Calu3 (cell line): ENCODE data around the gene COL15A1. TPM values are rescaled to one million over a fixed set of nuclear protein-coding genes. Genes with fewer than 3 reads are reported as not detected.

Source experiments
- BruUV-seq: library from RNA; stranded (reverse); fragments of 400-500 nt; replicated peaks from 2 replicates; lab custom pipeline; 2021; lab: Mats Ljungman, UMichigan
- CTCF ChIA-PET: fragments of 300-600 bp; sonication (Branson Sonifier 250); formaldehyde crosslinking; loops from one replicate; lab custom pipeline; 2022; ENCODE audit warnings: antibody characterized with exemption; lab: Charles Lee
- DNase-seq: peaks from one replicate; pipeline ENCODE4 v3.0.0; 2022
- H3K27ac Mint-ChIP-seq: one replicate; pipeline ENCODE4 v1.8.0; 2022; ENCODE audit warnings: mixed read lengths; ENCODE audit not compliant: unreplicated experiment
- H3K27me3 Mint-ChIP-seq: one replicate; pipeline ENCODE4 v1.8.0; 2022; ENCODE audit warnings: mixed read lengths; ENCODE audit not compliant: unreplicated experiment
- H3K36me3 Mint-ChIP-seq: one replicate; pipeline ENCODE4 v1.8.0; 2022; ENCODE audit warnings: mild to moderate bottlenecking, moderate library complexity, mixed read lengths; ENCODE audit not compliant: insufficient read depth, unreplicated experiment
- H3K4me1 Mint-ChIP-seq: one replicate; pipeline ENCODE4 v1.8.0; 2022; ENCODE audit warnings: mild to moderate bottlenecking, low read depth, mixed read lengths; ENCODE audit not compliant: unreplicated experiment
- H3K4me3 Mint-ChIP-seq: one replicate; pipeline ENCODE4 v1.8.0; 2022; ENCODE audit warnings: mild to moderate bottlenecking, low read depth, moderate library complexity, mixed read lengths; ENCODE audit not compliant: unreplicated experiment
- H3K9me3 Mint-ChIP-seq: one replicate; pipeline ENCODE4 v1.8.0; 2022; ENCODE audit warnings: low read depth, mixed read lengths; ENCODE audit not compliant: unreplicated experiment
- intact Hi-C: fragments of 100-400 bp; cut with micrococcal nuclease; formaldehyde crosslinking; loops from one replicate; pipeline ENCODE4 v1.10.0; 2022; ENCODE audit not compliant: unreplicated experiment
- total RNA-seq: library from RNA; stranded (reverse); gene quantifications from 2 replicates; pipeline ENCODE4 v1.2.3, GENCODE V29; 2022
- TF ChIP-seq, protein P1 (sequence below): fragments of 200-600 bp; IDR thresholded peaks from one replicate; pipeline ENCODE4 v1.8.0; 2022; ENCODE audit warnings: antibody characterized with exemption; ENCODE audit not compliant: unreplicated experiment

Gene COL15A1
- total RNA-seq, 1 experiment from 2014 or later, result not detected

DNA sequence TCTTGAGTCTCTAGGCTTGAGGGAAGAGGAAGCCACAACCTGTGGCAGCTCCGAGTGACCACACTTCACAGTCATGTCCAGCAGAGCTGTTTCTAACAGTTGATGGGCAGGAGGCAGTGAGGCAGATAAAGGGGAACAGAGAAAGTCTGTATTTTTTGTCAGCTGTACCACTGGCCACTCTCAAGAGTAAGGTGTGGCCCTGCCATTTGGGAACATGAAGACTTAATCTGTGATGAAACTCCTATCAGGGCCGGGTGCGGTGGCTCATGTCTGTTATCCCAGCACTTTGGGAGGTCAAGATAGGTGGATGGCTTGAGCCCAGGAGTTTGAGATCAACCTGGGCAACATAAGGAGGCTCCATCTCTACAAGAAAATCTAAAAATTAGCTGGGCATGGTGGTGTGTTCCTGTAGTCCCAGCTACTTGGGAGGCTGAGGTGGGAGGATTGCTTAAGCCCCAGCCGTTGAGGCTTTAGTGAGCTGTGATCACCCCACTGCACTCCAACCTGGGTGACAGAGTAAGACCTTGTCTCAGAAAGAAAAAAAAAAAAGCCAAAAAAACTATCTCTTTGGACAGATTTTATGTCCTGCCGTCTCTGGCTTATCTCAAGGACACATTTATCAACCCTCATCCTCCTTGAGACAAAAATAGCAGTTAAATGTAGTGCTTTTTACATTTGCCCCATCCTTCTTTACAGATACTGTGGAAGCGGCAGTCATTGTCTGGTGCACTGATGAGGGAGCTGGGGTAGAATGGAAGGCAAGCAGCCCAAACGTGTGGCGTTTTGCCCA, 11.9 kb upstream of the COL15A1 start:
- BruUV-seq, result no TSS peak
- CTCF ChIA-PET, result no interaction called here
- H3K27ac Mint-ChIP-seq, result no peak overlapping the region
- TF ChIP-seq, protein P1, sequence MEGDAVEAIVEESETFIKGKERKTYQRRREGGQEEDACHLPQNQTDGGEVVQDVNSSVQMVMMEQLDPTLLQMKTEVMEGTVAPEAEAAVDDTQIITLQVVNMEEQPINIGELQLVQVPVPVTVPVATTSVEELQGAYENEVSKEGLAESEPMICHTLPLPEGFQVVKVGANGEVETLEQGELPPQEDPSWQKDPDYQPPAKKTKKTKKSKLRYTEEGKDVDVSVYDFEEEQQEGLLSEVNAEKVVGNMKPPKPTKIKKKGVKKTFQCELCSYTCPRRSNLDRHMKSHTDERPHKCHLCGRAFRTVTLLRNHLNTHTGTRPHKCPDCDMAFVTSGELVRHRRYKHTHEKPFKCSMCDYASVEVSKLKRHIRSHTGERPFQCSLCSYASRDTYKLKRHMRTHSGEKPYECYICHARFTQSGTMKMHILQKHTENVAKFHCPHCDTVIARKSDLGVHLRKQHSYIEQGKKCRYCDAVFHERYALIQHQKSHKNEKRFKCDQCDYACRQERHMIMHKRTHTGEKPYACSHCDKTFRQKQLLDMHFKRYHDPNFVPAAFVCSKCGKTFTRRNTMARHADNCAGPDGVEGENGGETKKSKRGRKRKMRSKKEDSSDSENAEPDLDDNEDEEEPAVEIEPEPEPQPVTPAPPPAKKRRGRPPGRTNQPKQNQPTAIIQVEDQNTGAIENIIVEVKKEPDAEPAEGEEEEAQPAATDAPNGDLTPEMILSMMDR, result no peak
- no peak for DNase-seq
- intact Hi-C loops, result no loop called here
- H3K9me3 Mint-ChIP-seq, result no peaks in the 10 kb centered on the region
- no peak overlapping the region for H3K4me3 Mint-ChIP-seq
- no peaks in the 10 kb centered on the region for H3K4me1 Mint-ChIP-seq
- H3K36me3 Mint-ChIP-seq, result no peaks in the 10 kb centered on the region
- peaks cover 26% of the 10 kb centered on the region for H3K27me3 Mint-ChIP-seq

- TF ChIP-seq, protein P1, result no peak
- no TSS peak for BruUV-seq
- no peaks in the 10 kb centered on the region for H3K9me3 Mint-ChIP-seq
- intact Hi-C loops, result no loop called here
- peaks cover 40% of the 10 kb centered on the region for H3K27me3 Mint-ChIP-seq
- H3K4me1 Mint-ChIP-seq, result no peaks in the 10 kb centered on the region
- H3K36me3 Mint-ChIP-seq, result no peaks in the 10 kb centered on the region
- DNase-seq, result no peak
- H3K27ac Mint-ChIP-seq, result no peak overlapping the region
- CTCF ChIA-PET, result no interaction called here
- H3K4me3 Mint-ChIP-seq, result no peak overlapping the region
Observed at GRCh38 chr9:98933185-98933584, 10.5 kb upstream of the COL15A1 start.

DNA sequence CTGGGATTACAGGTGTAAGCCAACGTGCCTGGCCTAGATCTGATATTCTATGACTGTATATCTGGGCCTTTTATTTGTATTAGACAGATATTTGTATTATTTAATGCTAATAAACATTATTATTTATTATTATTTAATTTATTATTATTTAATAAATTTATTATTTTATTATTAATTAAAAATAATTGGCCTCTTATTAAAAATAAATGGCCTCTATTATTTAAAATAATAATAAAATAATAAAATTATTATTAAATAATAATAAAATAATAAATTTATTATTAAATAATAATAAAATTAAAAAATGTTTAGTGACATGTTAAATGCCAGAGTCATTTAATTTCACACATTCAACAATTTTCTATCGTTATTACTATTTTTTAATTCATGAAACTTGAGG, 9.8 kb upstream of the COL15A1 start:
- Mint-ChIP-seq H3K4me3 (no peak overlapping the region), H3K9me3 (no peaks in the 10 kb centered on the region), H3K4me1 (no peaks in the 10 kb centered on the region), H3K27me3 (peaks cover 47% of the 10 kb centered on the region), H3K27ac (no peak overlapping the region), H3K36me3 (no peaks in the 10 kb centered on the region)
- DNase-seq, result no peak
- TF ChIP-seq, protein P1, result no peak
- CTCF ChIA-PET, result no interaction called here
- intact Hi-C loops, result no loop called here
- no TSS peak for BruUV-seq

- no peak for DNase-seq
- no TSS peak for BruUV-seq
- CTCF ChIA-PET, result no interaction called here
- TF ChIP-seq, protein P1, result no peak
- Mint-ChIP-seq H3K4me3 (no peak overlapping the region), H3K27me3 (peaks cover 59% of the 10 kb centered on the region), H3K36me3 (no peaks in the 10 kb centered on the region), H3K9me3 (no peaks in the 10 kb centered on the region), H3K4me1 (no peaks in the 10 kb centered on the region), H3K27ac (no peak overlapping the region)
- intact Hi-C loops, result no loop called here
Observed at GRCh38 chr9:98935071-98935505, 8.6 kb upstream of the COL15A1 start.
